GM18907 (cell line): ENCODE measurements around the gene MYT1.

ENCODE experiments used
- ATAC-seq: cut with Tn5 transposase; IDR thresholded peaks from one replicate; pipeline ENCODE4 v1.9.1; 2021; ENCODE audit warnings: mild to moderate bottlenecking, moderate library complexity; ENCODE audit not compliant: unreplicated experiment

MYT1 gene

GRCh38 chr20:64242797-64243475 is 78.7 kb downstream of the MYT1 start:
- no peak for ATAC-seq

- ATAC-seq, result no peak
Observed at GRCh38 chr20:64244281-64244805, 80.1 kb downstream of the MYT1 start.

GRCh38 chr20:64244870-64245603 is 80.8 kb downstream of the MYT1 start:
- ATAC-seq, result no peak

GRCh38 chr20:64245746-64246595 is 81.7 kb downstream of the MYT1 start:
- ATAC-seq, result no peak

- no peak for ATAC-seq
Observed at GRCh38 chr20:64246616-64247306, 82.5 kb downstream of the MYT1 start.

- no peak for ATAC-seq
Observed at GRCh38 chr20:64247307-64247618, 83.0 kb downstream of the MYT1 start.

- no peak for ATAC-seq
Observed at GRCh38 chr20:64247970-64248841, 84.0 kb downstream of the MYT1 start.

- ATAC-seq, result no peak
Observed at GRCh38 chr20:64250027-64250426, 85.8 kb downstream of the MYT1 start.

- no peak for ATAC-seq
Observed at GRCh38 chr20:64253000-64253383, 88.7 kb downstream of the MYT1 start.

- no peak for ATAC-seq
Observed at GRCh38 chr20:64253443-64253842, 89.2 kb downstream of the MYT1 start.

- no peak for ATAC-seq
Observed at GRCh38 chr20:64254156-64254555, 89.9 kb downstream of the MYT1 start.

GRCh38 chr20:64254571-64255360 is 90.5 kb downstream of the MYT1 start:
- ATAC-seq, result no peak

- peak; percentile 78 for ATAC-seq
Observed at GRCh38 chr20:64255361-64256281, 91.4 kb downstream of the MYT1 start, which contains the start of gene PCMTD2. TSS of gene PCMTD2 (plus strand) at chr20:64255748. CDS start at chr20:64259966, 4,218 bp downstream.

- no peak for ATAC-seq
Observed at GRCh38 chr20:64256282-64256935, 92.2 kb downstream of the MYT1 start.

GRCh38 chr20:64257107-64257757 is 93.0 kb downstream of the MYT1 start:
- no peak for ATAC-seq

- no peak for ATAC-seq
Observed at GRCh38 chr20:64258071-64258823, 94.0 kb downstream of the MYT1 start.
